C4-2B (cell line): Measurements from ENCODE around the gene EFR3B.
A peak's percentile ranks its signal among the peaks of the same experiment; 100 is the strongest.
"Not testable (repeated sequence)": the region's sequence is repeated elsewhere in the genome, so short reads cannot be mapped to it uniquely, and the experiment has no call there.

ENCODE experiments used
- H3K27ac ChIP-seq: fragments of 450-650 bp; 2 replicates; pipeline ENCODE4 v1.5.1; 2017
- CTCF ChIP-seq: fragments of 450-650 bp; conservative IDR thresholded peaks from 2 replicates; pipeline ENCODE4 v1.5.1; 2017; ENCODE audit warnings: mild to moderate bottlenecking
- ZFX ChIP-seq: fragments of 450-650 bp; IDR thresholded peaks from 2 replicates; pipeline ENCODE4 v1.6.1; 2017

EFR3B gene

GRCh38 chr2:25041928-25042320, at the start of gene EFR3B:
TSS of gene EFR3B (plus strand) at chr2:25042076. CDS start at chr2:25042313, 237 bp downstream.
- H3K27ac ChIP-seq, result peak within 1 kb of the TSS; percentile 20
- TF ChIP-seq ZFX (no peak), CTCF (no peak)

- H3K27ac ChIP-seq, result no peak overlapping the region
- TF ChIP-seq CTCF, result no peak
- no peak for TF ChIP-seq ZFX
These were observed 48.3 kb upstream of the EFR3B start for GRCh38 chr2:24993406-24994145.

GRCh38 chr2:24994146-24994724, 47.6 kb upstream of the EFR3B start:
- no peak overlapping the region for H3K27ac ChIP-seq
- no peak for TF ChIP-seq ZFX
- TF ChIP-seq CTCF, result no peak

- not testable (repeated sequence) for H3K27ac ChIP-seq
These were observed 42.8 kb upstream of the EFR3B start for GRCh38 chr2:24999097-24999496.

- no peak overlapping the region for H3K27ac ChIP-seq
- TF ChIP-seq ZFX (no peak), CTCF (no peak)
These were observed 41.8 kb upstream of the EFR3B start for GRCh38 chr2:25000036-25000435.

GRCh38 chr2:25000503-25001324, 41.2 kb upstream of the EFR3B start:
- TF ChIP-seq ZFX (no peak), CTCF (no peak)
- H3K27ac ChIP-seq, result no peak overlapping the region

GRCh38 chr2:25001325-25001637, 40.6 kb upstream of the EFR3B start:
- no peak for TF ChIP-seq CTCF
- no peak for TF ChIP-seq ZFX
- H3K27ac ChIP-seq, result no peak overlapping the region
